Neural cell (in vitro differentiated cells): ENCODE data around the gene SLC19A1.

Source experiments
- EP300 ChIP-seq: fragments of 450-650 bp; conservative IDR thresholded peaks from 2 replicates; pipeline ENCODE4 v1.6.1; 2014; ENCODE audit warnings: antibody characterized with exemption, mild to moderate bottlenecking, moderate library complexity; ENCODE audit not compliant: poor library complexity, severe bottlenecking
- EZH2 ChIP-seq: fragments of 200-600, 300-800 bp; shearing (Covaris generic), sonication (generic); IDR thresholded peaks from 2 replicates; pipeline ENCODE4 v1.6.1; 2014; ENCODE audit warnings: antibody characterized with exemption, low read length, borderline replicate concordance, mild to moderate bottlenecking; ENCODE audit not compliant: insufficient read depth, poor library complexity, severe bottlenecking
- POLR2AphosphoS5 ChIP-seq: IDR thresholded peaks from 2 replicates; pipeline ENCODE4 v1.6.1; 2012
- RAD21 ChIP-seq: fragments of 450-650 bp; conservative IDR thresholded peaks from 2 replicates; pipeline ENCODE4 v1.6.1; 2014; ENCODE audit warnings: antibody characterized with exemption, mild to moderate bottlenecking, moderate library complexity
- SMC3 ChIP-seq: fragments of 450-650 bp; conservative IDR thresholded peaks from 2 replicates; pipeline ENCODE4 v1.6.1; 2014; ENCODE audit warnings: antibody characterized with exemption, mild to moderate bottlenecking, moderate library complexity; ENCODE audit not compliant: poor library complexity
- TF ChIP-seq, protein P1 (sequence below): fragments of 450-650 bp; IDR thresholded peaks from 2 replicates; pipeline ENCODE4 v1.5.1; 2014; ENCODE audit warnings: antibody characterized with exemption, mild to moderate bottlenecking, moderate library complexity; ENCODE audit not compliant: poor library complexity, severe bottlenecking
- TF ChIP-seq, protein P2 (sequence below): IDR thresholded peaks from 2 replicates; pipeline ENCODE4 v1.6.1; 2012; ENCODE audit warnings: borderline replicate concordance

DNA sequence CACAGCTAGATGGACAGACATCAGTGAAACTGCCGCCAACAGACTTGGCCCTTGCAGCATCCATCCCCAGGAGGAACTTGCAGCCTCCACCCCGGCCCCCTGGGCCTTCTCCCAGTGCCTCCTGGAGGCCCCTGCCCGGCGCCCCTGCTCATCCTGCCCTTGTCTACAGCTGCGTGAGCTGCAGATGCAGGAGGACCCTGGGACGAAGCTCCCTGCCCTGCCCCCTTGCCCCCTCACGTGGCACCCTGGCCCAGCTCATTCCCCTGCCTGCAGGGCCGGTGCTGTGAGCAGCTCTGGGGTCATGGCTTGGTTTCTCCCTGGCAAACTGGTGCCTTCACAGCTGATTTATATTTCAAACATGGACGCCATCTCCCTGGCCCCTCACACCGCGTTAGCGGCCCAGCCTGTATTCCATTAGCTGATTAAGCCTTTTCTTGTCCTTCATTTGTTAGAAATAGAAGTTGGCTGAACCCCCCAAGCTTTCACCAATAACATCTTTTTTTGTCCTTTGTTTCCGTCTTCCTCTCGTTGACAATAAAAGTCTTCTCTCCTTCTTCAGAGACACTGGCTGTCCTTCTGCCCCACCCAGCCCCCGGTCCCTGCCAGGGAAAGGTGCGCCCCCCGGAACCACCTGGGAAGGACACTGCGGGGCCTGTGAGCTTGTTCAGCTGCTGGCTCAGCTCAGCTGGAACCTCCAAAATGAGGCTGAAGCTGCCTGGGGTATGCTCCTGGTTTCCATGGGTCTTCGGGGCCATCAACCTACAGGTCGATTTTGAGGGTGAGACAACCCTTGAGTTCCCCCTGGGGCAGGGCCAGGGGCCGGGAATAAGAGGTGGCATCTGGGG, 34.0 kb upstream of the SLC19A1 start:
- TF ChIP-seq, protein P1, sequence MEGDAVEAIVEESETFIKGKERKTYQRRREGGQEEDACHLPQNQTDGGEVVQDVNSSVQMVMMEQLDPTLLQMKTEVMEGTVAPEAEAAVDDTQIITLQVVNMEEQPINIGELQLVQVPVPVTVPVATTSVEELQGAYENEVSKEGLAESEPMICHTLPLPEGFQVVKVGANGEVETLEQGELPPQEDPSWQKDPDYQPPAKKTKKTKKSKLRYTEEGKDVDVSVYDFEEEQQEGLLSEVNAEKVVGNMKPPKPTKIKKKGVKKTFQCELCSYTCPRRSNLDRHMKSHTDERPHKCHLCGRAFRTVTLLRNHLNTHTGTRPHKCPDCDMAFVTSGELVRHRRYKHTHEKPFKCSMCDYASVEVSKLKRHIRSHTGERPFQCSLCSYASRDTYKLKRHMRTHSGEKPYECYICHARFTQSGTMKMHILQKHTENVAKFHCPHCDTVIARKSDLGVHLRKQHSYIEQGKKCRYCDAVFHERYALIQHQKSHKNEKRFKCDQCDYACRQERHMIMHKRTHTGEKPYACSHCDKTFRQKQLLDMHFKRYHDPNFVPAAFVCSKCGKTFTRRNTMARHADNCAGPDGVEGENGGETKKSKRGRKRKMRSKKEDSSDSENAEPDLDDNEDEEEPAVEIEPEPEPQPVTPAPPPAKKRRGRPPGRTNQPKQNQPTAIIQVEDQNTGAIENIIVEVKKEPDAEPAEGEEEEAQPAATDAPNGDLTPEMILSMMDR: no peak
- TF ChIP-seq POLR2AphosphoS5 (no peak), EP300 (no peak), EZH2 (no peak), SMC3 (no peak), RAD21 (no peak)
- TF ChIP-seq, protein P2, sequence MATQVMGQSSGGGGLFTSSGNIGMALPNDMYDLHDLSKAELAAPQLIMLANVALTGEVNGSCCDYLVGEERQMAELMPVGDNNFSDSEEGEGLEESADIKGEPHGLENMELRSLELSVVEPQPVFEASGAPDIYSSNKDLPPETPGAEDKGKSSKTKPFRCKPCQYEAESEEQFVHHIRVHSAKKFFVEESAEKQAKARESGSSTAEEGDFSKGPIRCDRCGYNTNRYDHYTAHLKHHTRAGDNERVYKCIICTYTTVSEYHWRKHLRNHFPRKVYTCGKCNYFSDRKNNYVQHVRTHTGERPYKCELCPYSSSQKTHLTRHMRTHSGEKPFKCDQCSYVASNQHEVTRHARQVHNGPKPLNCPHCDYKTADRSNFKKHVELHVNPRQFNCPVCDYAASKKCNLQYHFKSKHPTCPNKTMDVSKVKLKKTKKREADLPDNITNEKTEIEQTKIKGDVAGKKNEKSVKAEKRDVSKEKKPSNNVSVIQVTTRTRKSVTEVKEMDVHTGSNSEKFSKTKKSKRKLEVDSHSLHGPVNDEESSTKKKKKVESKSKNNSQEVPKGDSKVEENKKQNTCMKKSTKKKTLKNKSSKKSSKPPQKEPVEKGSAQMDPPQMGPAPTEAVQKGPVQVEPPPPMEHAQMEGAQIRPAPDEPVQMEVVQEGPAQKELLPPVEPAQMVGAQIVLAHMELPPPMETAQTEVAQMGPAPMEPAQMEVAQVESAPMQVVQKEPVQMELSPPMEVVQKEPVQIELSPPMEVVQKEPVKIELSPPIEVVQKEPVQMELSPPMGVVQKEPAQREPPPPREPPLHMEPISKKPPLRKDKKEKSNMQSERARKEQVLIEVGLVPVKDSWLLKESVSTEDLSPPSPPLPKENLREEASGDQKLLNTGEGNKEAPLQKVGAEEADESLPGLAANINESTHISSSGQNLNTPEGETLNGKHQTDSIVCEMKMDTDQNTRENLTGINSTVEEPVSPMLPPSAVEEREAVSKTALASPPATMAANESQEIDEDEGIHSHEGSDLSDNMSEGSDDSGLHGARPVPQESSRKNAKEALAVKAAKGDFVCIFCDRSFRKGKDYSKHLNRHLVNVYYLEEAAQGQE: no peak
